Cardiac muscle cell (in vitro differentiated cells and primary cell): Measurements from ENCODE around the gene ACTN4. TPM values are rescaled to one million over a fixed set of nuclear protein-coding genes. Genes with fewer than 3 reads are reported as not detected.

Experiments used
- DNase-seq, 2 donors: peaks; one replicate each; pipeline versions ENCODE4 v3.0.0 to v3.0.0-alpha.2; 2010 to 2017; ENCODE audit warnings: low read depth in 1 of 2, low spot score in 1 of 2
- H3K27ac ChIP-seq: fragments of 200-600 bp; sonication (generic); 2 replicates; pipeline ENCODE4 v1.5.1; 2016
- H3K27me3 ChIP-seq: fragments of 200-600 bp; sonication (generic); 2 replicates; pipeline ENCODE4 v1.6.0; 2016; ENCODE audit warnings: control low read depth
- H3K36me3 ChIP-seq: fragments of 200-600 bp; sonication (generic); 2 replicates; pipeline ENCODE4 v1.5.1; 2016; ENCODE audit warnings: control low read depth
- H3K4me1 ChIP-seq: fragments of 200-600 bp; sonication (generic); 2 replicates; pipeline ENCODE4 v1.8.1; 2017; ENCODE audit warnings: low read depth, mild to moderate bottlenecking, mixed run types
- H3K4me3 ChIP-seq: fragments of 200-600 bp; sonication (generic); 2 replicates; pipeline ENCODE4 v1.5.1; 2016; ENCODE audit warnings: mild to moderate bottlenecking
- H3K9me3 ChIP-seq: fragments of 200-600 bp; sonication (generic); 2 replicates; pipeline ENCODE4 v1.5.1; 2017; ENCODE audit warnings: low read depth, mild to moderate bottlenecking, control low read depth
- polyA plus RNA-seq: library from polyadenylated mRNA; unstranded; fragments of >200 nt; fragmentation: Nextera tagmentation; extraction: Ambion mirVana; gene quantifications from 2 replicates; pipeline ENCODE4 v1.2.1, GENCODE V29; 2016
- total RNA-seq: library from RNA; depleted of rRNA; stranded (reverse); fragments of >200 nt; gene quantifications from 2 replicates; pipeline ENCODE4 v1.2.3, GENCODE V29; 2016
- TF ChIP-seq, protein P1 (sequence below): IDR thresholded peaks from 2 replicates; pipeline ENCODE4 v1.5.1; 2012; ENCODE audit warnings: low read depth, mild to moderate bottlenecking, low read length

The ACTN4 gene
- total and polyA plus RNA-seq, 2 experiments from 2014 or later = 77.4 to 465 TPM

DNA sequence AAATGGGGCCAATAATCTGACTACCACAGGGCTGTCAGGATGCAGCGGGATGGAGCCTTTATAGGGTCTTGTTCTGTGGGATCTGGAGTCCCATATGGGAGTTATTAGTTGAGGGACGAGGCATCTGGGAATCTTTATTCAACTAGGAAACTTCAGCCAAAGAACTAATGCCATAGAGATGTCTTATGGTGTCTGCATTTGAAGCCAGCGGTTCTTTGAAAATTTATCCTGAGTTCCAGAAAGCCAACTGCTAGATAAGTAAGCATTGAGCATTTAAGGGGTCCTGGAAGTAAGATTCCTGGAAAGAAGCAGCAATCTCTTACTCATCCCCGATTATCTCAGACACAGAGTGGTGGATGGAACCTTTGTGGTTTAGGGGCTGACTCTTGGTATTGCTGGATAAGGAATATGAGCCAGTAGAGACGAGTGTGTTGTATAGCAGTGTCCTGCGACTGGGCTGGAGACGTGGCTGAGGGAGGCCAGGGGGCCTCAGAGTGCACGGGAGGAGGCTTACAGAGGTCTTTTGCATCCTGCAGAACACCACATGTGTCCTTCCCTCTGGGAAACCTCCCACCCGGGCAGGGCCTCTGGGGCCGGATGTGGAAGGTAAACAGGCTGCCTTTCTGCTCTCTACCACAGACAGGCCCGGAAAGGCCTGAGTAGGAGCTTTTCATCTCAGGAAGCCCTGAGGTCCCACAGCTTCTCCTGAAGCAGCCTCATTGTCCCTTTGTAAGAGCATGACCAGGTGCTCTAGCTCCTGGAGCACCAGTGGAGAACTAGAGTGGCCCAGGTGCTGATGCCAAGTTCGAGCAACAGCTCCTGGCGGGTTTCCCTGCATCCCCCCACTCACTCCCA is 28.8 kb downstream of the ACTN4 start:
- Histone ChIP-seq H3K27me3 (no peaks in the 10 kb centered on the region), H3K9me3 (no peaks in the 10 kb centered on the region), H3K36me3 (no peaks in the 10 kb centered on the region), H3K4me1 (peaks cover 36% of the 10 kb centered on the region), H3K4me3 (no peak overlapping the region), H3K27ac (peak overlapping the region; percentile 94)
- DNase-seq = peak in 1 of 2 donors; percentile 77
- TF ChIP-seq, protein P1, sequence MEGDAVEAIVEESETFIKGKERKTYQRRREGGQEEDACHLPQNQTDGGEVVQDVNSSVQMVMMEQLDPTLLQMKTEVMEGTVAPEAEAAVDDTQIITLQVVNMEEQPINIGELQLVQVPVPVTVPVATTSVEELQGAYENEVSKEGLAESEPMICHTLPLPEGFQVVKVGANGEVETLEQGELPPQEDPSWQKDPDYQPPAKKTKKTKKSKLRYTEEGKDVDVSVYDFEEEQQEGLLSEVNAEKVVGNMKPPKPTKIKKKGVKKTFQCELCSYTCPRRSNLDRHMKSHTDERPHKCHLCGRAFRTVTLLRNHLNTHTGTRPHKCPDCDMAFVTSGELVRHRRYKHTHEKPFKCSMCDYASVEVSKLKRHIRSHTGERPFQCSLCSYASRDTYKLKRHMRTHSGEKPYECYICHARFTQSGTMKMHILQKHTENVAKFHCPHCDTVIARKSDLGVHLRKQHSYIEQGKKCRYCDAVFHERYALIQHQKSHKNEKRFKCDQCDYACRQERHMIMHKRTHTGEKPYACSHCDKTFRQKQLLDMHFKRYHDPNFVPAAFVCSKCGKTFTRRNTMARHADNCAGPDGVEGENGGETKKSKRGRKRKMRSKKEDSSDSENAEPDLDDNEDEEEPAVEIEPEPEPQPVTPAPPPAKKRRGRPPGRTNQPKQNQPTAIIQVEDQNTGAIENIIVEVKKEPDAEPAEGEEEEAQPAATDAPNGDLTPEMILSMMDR = no peak

GRCh38 chr19:38676878-38677646 is 29.6 kb downstream of the ACTN4 start:
- no peaks in the 10 kb centered on the region for H3K36me3 ChIP-seq
- H3K9me3 ChIP-seq = no peaks in the 10 kb centered on the region
- TF ChIP-seq, protein P1 = no peak
- H3K27me3 ChIP-seq = no peaks in the 10 kb centered on the region
- peaks cover 32% of the 10 kb centered on the region for H3K4me1 ChIP-seq
- no peak for DNase-seq
- peak overlapping the region; percentile 94 for H3K27ac ChIP-seq
- H3K4me3 ChIP-seq = no peak overlapping the region

- no peak overlapping the region for H3K4me3 ChIP-seq
- no peak for DNase-seq
- H3K27me3 ChIP-seq = no peaks in the 10 kb centered on the region
- no peaks in the 10 kb centered on the region for H3K9me3 ChIP-seq
- peak overlapping the region; percentile 67 for H3K27ac ChIP-seq
- H3K4me1 ChIP-seq = peaks cover 36% of the 10 kb centered on the region
- TF ChIP-seq, protein P1 = no peak
- no peaks in the 10 kb centered on the region for H3K36me3 ChIP-seq
These were observed 30.9 kb downstream of the ACTN4 start for GRCh38 chr19:38678217-38678890.

GRCh38 chr19:38678891-38679494 is 31.5 kb downstream of the ACTN4 start:
- Histone ChIP-seq H3K9me3 (no peaks in the 10 kb centered on the region), H3K27ac (peak overlapping the region; percentile 67), H3K4me1 (peaks cover 39% of the 10 kb centered on the region), H3K4me3 (no peak overlapping the region), H3K36me3 (no peaks in the 10 kb centered on the region), H3K27me3 (no peaks in the 10 kb centered on the region)
- TF ChIP-seq, protein P1 = no peak
- DNase-seq = no peak

- Histone ChIP-seq H3K36me3 (no peaks in the 10 kb centered on the region), H3K9me3 (no peaks in the 10 kb centered on the region), H3K4me3 (no peak overlapping the region), H3K4me1 (peaks cover 39% of the 10 kb centered on the region), H3K27ac (peak overlapping the region; percentile 25), H3K27me3 (no peaks in the 10 kb centered on the region)
- TF ChIP-seq, protein P1 = no peak
- no peak for DNase-seq
These were observed 32.4 kb downstream of the ACTN4 start for GRCh38 chr19:38679839-38680238.
